Fibroblast of the aortic adventitia (primary cell): ENCODE results near the gene TRIOBP. TPM values are rescaled to one million over a fixed set of nuclear protein-coding genes. Genes with fewer than 3 reads are reported as not detected.

ENCODE experiments used
- DNase-seq: peaks from one replicate; pipeline ENCODE4 v3.0.0-alpha.2; 2010; ENCODE audit warnings: low read depth
- H3K4me3 ChIP-seq: 2 replicates; pipeline ENCODE4 v1.5.1; 2011; ENCODE audit warnings: low read depth, mild to moderate bottlenecking, control low read depth, low read length, moderate library complexity
- total RNA-seq: library from RNA; depleted of rRNA; stranded (reverse); fragments of >200 nt; gene quantifications from 2 replicates; pipeline ENCODE4 v1.2.3, GENCODE V29; 2012; ENCODE audit warnings: low replicate concordance
- TF ChIP-seq, protein P1 (sequence below): IDR thresholded peaks from 2 replicates; pipeline ENCODE4 v1.5.1; 2011; ENCODE audit warnings: mild to moderate bottlenecking, low read length, control low read depth, inconsistent platforms; ENCODE audit not compliant: insufficient read depth

Gene TRIOBP
- total RNA-seq, 1 donor = 151 TPM

DNA sequence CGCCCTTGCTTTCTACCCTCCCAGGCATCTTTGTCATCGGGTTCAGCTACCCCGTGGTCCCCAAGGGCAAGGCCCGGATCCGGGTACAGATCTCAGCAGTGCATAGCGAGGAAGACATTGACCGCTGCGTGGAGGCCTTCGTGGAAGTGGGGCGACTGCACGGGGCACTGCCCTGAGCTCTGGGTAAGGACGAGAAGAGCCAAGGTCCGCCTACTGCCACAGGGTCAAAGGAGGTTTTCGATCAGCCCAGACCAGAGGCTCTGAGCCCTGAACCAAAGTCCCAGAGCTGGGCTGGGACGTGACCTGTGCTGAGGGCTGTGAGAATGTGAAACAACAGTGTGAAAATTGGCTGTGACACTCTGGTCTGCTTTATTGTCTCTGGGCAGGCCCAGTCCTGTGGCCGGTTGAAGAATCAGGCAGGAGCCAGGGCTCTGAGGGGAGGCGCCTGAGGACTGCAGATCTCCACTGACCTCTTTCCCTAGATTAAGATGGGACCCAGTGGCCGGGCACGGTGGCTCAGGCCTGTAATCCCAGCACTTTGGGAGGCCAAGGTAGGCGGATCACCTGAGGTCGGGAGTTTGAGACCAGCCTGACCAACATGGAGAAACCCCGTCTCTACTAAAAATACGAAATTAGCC is 119.8 kb downstream of the TRIOBP start:
- TF ChIP-seq, protein P1, sequence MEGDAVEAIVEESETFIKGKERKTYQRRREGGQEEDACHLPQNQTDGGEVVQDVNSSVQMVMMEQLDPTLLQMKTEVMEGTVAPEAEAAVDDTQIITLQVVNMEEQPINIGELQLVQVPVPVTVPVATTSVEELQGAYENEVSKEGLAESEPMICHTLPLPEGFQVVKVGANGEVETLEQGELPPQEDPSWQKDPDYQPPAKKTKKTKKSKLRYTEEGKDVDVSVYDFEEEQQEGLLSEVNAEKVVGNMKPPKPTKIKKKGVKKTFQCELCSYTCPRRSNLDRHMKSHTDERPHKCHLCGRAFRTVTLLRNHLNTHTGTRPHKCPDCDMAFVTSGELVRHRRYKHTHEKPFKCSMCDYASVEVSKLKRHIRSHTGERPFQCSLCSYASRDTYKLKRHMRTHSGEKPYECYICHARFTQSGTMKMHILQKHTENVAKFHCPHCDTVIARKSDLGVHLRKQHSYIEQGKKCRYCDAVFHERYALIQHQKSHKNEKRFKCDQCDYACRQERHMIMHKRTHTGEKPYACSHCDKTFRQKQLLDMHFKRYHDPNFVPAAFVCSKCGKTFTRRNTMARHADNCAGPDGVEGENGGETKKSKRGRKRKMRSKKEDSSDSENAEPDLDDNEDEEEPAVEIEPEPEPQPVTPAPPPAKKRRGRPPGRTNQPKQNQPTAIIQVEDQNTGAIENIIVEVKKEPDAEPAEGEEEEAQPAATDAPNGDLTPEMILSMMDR = no peak
- no peak for DNase-seq
- H3K4me3 ChIP-seq = no peak overlapping the region

DNA sequence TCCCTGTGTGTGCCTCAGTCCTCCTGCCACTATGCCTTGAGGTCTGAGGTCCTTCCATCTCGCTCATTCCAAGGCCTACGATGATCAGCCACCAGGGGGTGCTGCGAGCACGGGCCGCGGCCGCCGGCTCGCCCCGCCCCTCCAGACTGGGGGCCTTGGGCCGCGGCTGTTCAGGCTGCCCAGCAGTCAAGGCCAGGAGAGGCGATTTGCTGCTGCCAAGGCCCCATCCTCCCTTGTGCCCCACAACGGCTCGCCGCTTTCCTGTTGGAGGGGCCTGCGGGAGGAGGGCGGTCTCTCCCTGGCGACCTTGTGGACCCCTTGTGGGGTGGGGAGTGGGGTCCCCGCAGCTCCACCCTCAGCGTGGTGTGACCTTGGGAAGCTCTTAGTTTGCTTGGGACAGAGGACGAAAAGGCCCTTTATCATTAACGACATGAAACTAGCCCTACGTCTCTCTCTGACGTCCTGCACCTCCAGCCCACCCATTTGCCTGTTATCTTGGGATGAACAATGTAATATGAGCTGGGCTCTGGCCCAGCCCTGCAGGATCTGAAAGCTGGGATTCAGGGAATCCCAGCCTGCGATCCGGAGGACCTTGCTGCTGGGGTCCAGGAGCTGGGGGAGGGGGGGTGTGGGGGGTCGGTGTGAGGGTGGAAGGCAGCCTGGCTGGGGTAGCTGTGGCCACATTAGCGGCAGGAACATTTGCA is 121.0 kb downstream of the TRIOBP start:
- DNase-seq = peak; percentile 73
- TF ChIP-seq, protein P1 = peak; percentile 77
- peak overlapping the region; percentile 45 for H3K4me3 ChIP-seq

DNA sequence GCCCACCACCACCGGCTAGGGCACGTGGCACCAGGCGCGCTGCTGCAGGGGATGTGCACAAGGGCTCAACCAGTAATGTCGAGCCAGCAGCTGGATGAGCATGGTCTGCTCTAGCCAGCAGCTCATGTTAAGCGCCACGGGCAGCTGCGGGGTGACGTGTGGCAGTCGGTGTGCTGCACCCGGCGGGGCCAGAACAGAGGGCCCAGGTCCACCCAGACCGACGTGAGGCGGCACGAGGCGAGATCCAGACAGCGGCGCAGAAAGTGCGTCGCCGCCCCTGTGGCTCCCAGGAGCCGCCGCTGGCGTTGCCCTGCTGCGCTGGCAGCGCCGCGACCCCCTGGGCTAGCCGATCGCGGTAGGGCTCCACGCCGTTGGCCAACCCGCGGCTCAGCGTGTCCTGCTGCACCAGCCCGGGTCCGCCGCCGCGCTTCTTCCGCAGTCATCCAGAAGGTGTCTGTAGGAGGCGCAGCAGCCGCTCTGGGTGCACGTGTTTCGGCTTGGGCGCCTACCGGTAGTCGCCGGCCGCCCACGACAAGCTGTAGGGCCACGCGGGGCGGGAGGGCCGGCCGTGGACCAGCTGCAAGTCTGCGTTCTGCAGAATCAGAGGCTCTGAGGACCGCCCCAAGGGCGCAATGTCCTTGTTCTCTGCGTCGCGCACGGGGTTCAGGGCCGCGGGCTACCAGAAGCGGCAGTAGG is 121.7 kb downstream of the TRIOBP start:
- peak; percentile 38 for DNase-seq
- TF ChIP-seq, protein P1 = peak; percentile 46
- H3K4me3 ChIP-seq = peak overlapping the region; percentile 35

DNA sequence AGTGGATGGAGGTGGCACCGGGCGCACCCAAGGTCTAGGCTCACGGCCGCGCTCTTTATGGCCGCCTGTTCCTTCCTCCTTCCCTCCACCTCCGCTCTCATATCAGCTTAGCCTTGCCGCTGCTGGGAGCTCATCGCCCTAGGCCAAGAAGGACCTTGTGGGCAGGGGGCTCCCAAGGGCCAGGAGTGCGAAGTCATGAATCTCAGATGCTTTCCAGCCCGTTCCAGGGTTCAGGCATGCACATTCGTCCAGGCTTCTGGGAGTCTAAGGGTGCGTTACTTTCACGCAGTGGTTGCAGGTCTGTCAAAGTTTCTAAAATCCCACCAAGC is 122.2 kb downstream of the TRIOBP start:
- TF ChIP-seq, protein P1 = no peak
- no peak for DNase-seq
- H3K4me3 ChIP-seq = peak overlapping the region; percentile 35

DNA sequence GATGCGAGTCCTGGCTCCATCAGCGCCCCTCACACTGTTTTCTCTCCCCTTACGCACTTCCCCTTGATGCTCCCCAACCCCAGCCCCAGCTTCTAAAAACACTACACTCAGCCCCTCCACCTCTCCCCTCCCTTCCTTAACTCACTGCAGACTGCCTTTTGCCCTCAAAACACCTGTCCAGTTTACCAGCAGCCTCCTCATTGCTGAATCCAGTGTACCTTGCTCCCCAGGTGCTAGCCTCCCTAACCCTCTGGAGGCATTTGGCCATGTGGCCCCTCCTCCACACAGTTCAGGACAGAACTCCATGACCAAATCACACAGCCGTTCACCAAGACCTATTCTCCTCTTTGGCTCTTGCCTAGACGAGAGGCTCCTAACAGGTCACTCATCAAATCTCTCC is 123.5 kb downstream of the TRIOBP start:
- no peak for DNase-seq

DNA sequence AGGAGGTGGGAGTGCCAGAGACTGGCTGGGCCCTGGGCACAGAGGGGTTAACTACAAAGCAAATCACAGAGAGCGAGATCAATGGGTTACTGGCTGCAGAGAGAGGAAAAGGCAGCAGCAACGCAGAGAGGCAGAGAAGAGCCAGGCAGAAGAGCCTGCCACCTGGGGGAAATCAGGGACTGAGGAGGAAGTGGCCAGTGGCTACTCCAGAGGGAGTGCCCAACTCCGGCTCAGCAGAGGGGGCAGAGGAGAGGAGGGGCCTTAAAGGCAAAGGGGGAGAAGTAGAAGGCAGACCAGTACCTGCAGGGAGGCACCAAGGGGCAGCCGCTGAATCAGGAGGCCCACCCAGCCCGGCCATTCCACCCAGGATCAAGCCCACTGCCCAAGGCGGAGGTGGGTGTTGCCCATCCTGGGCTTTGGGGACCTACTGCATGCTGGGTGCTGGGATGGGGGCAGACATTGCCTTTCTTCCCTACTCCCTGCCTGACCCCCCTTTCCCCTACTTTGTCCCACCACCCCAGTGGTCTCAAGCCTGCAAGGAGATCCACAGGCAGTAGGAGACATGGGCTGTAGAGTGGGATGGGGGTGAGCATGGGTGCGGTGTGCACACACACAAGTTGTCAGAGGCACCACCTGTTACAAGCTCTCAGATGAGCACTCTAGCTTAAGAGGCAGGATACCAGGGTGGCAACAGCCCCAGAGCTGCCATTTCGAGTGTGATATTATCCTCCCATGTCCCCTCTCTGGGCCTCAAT is 125.4 kb downstream of the TRIOBP start:
- TF ChIP-seq, protein P1 = no peak
- DNase-seq = no peak
- H3K4me3 ChIP-seq = no peak overlapping the region

More for the DNA sequence above, 123.5 kb downstream of the TRIOBP start:
- TF ChIP-seq, protein P1 = no peak
- no peak overlapping the region for H3K4me3 ChIP-seq
